Right atrium auricular region (tissue), 2 donors: Measurements from ENCODE around the gene SALL1. TPM values are rescaled to one million over a fixed set of nuclear protein-coding genes. Genes with fewer than 3 reads are reported as not detected.

Experiments used
- DNase-seq: peaks from one replicate; pipeline ENCODE4 v3.0.0-alpha.2; 2019; ENCODE audit warnings: low spot score
- H3K27ac ChIP-seq, 2 donors: fragments of 200-600 bp; sonication (generic); 1 replicate in 1 of 2; 2 replicates in 1 of 2; pipeline ENCODE4 v1.5.1; 2016 to 2019
- H3K27me3 ChIP-seq, 2 donors: fragments of 200-600 bp; sonication (generic); one replicate each; pipeline versions ENCODE4 v1.5.1 to v1.6.0; 2017 to 2019
- H3K36me3 ChIP-seq: fragments of 200-600 bp; sonication (generic); one replicate; pipeline ENCODE4 v1.5.1; 2016
- H3K4me1 ChIP-seq, 2 donors: fragments of 200-600 bp; sonication (generic); one replicate each; pipeline versions ENCODE4 v1.5.1 to v1.6.0; 2017 to 2019
- H3K4me3 ChIP-seq, 2 donors: fragments of 200-600 bp; sonication (generic); 1 replicate in 1 of 2; 2 replicates in 1 of 2; pipeline ENCODE4 v1.5.1; 2017 to 2019; ENCODE audit warnings: mild to moderate bottlenecking in 1 of 2, moderate library complexity in 1 of 2
- H3K9me3 ChIP-seq, 2 donors: fragments of 200-600 bp; sonication (generic); one replicate each; pipeline ENCODE4 v1.5.1; 2019
- CTCF ChIP-seq, 2 donors: fragments of 200-600 bp; sonication (generic); IDR thresholded peaks; one replicate each; pipeline ENCODE4 v1.5.1; 2019; ENCODE audit warnings: antibody characterized with exemption in 2 of 2
- total RNA-seq, 2 donors: library from RNA; depleted of rRNA; stranded (reverse); fragments of >200 nt; gene quantifications; one replicate each; pipeline ENCODE4 v1.1.0, GENCODE V29; 2016

Gene SALL1
- total RNA-seq, 2 donors from 2014 or later = 1.3 to 6.9 TPM

GRCh38 chr16:51120730-51121347 lies 30.2 kb downstream of the SALL1 start:
- H3K4me1 ChIP-seq = no peaks in the 10 kb centered on the region
- no peak overlapping the region for H3K4me3 ChIP-seq
- no peak for TF ChIP-seq CTCF (IDR thresholded peaks at IDR 0.05)
- H3K27ac ChIP-seq = no peak overlapping the region
- no peaks in the 10 kb centered on the region for H3K36me3 ChIP-seq
- no peaks in the 10 kb centered on the region for H3K27me3 ChIP-seq
- no peaks in the 10 kb centered on the region for H3K9me3 ChIP-seq
- DNase-seq = peak; percentile 4

GRCh38 chr16:51119973-51120729 lies 30.9 kb downstream of the SALL1 start:
- Histone ChIP-seq H3K4me3 (no peak overlapping the region), H3K27ac (no peak overlapping the region), H3K4me1 (no peaks in the 10 kb centered on the region), H3K9me3 (no peaks in the 10 kb centered on the region), H3K36me3 (no peaks in the 10 kb centered on the region), H3K27me3 (no peaks in the 10 kb centered on the region)
- no peak for DNase-seq
- TF ChIP-seq CTCF (IDR thresholded peaks at IDR 0.05) = no peak

- Histone ChIP-seq H3K36me3 (no peaks in the 10 kb centered on the region), H3K27ac (no peak overlapping the region), H3K27me3 (no peaks in the 10 kb centered on the region), H3K4me1 (no peaks in the 10 kb centered on the region), H3K9me3 (no peaks in the 10 kb centered on the region), H3K4me3 (no peak overlapping the region)
- no peak for DNase-seq
- no peak for TF ChIP-seq CTCF (IDR thresholded peaks at IDR 0.05)
Measured at GRCh38 chr16:51119556-51119955, 31.5 kb downstream of the SALL1 start.

- H3K9me3 ChIP-seq = no peaks in the 10 kb centered on the region
- peaks cover 0 to 10% of the 10 kb centered on the region in 2 donors for H3K27me3 ChIP-seq
- no peak for DNase-seq
- H3K4me3 ChIP-seq = no peak overlapping the region
- H3K36me3 ChIP-seq = no peaks in the 10 kb centered on the region
- H3K4me1 ChIP-seq = no peaks in the 10 kb centered on the region
- H3K27ac ChIP-seq = no peak overlapping the region
- no peak for TF ChIP-seq CTCF (IDR thresholded peaks at IDR 0.05)
Measured at GRCh38 chr16:51116353-51116752, 34.7 kb downstream of the SALL1 start.

- Histone ChIP-seq H3K27ac (no peak overlapping the region), H3K36me3 (no peaks in the 10 kb centered on the region), H3K4me1 (no peaks in the 10 kb centered on the region), H3K4me3 (no peak overlapping the region), H3K27me3 (peaks cover 0 to 10% of the 10 kb centered on the region in 2 donors), H3K9me3 (no peaks in the 10 kb centered on the region)
- no peak for DNase-seq
- no peak for TF ChIP-seq CTCF (IDR thresholded peaks at IDR 0.05)
Measured at GRCh38 chr16:51114382-51114781, 36.7 kb downstream of the SALL1 start.
